IMR-90 (cell line): ENCODE data around the gene SH2D7.

Source experiments
- CEBPB ChIP-seq: IDR thresholded peaks from 2 replicates; pipeline ENCODE4 v1.6.1; 2012; ENCODE audit warnings: low read depth, low read length, improper control_type of control experiment
- CTCF ChIP-seq: conservative IDR thresholded peaks from 2 replicates; pipeline ENCODE4 v1.5.1; 2012; ENCODE audit warnings: mild to moderate bottlenecking, low read depth, low read length, improper control_type of control experiment
- FOS ChIP-seq: fragments of 150-350 bp; IDR thresholded peaks from 2 replicates; pipeline ENCODE4 v1.6.1; 2016; ENCODE audit warnings: low read depth, low read length
- MAFK ChIP-seq: IDR thresholded peaks from 2 replicates; pipeline ENCODE4 v1.6.1; 2012; ENCODE audit warnings: low read depth, low read length, improper control_type of control experiment
- MXI1 ChIP-seq: IDR thresholded peaks from 2 replicates; pipeline ENCODE4 v1.6.1; 2012; ENCODE audit warnings: low read depth, mild to moderate bottlenecking, low read length, moderate library complexity, borderline replicate concordance
- POLR2A ChIP-seq: IDR thresholded peaks from 2 replicates; pipeline ENCODE4 v1.6.1; 2012; ENCODE audit warnings: mild to moderate bottlenecking, low read depth, low read length
- RAD21 ChIP-seq: IDR thresholded peaks from 2 replicates; pipeline ENCODE4 v1.6.1; 2012; ENCODE audit warnings: low read length, improper control_type of control experiment
- RCOR1 ChIP-seq: IDR thresholded peaks from 2 replicates; pipeline ENCODE4 v1.6.1; 2012; ENCODE audit warnings: mild to moderate bottlenecking, low read length, improper control_type of control experiment; ENCODE audit not compliant: insufficient replicate concordance
- RFX5 ChIP-seq: IDR thresholded peaks from 2 replicates; pipeline ENCODE4 v1.8.0; 2012; ENCODE audit warnings: low read depth, mild to moderate bottlenecking, low read length, moderate library complexity
- SMC3 ChIP-seq: fragments of 150-350 bp; IDR thresholded peaks from 2 replicates; pipeline ENCODE4 v1.6.1; 2016; ENCODE audit warnings: low read depth, mild to moderate bottlenecking, antibody characterized with exemption, low read length, moderate library complexity

- TF ChIP-seq RFX5 (no peak), CTCF (no peak), POLR2A (no peak), RAD21 (no peak), CEBPB (no peak), SMC3 (no peak), MAFK (no peak), RCOR1 (no peak), MXI1 (no peak), FOS (no peak)
Measured at GRCh38 chr15:78112551-78112950, 20.2 kb downstream of the SH2D7 start.
